Large intestine (tissue), 3 donors: ENCODE data around the gene PKNOX1. TPM values are rescaled to one million over a fixed set of nuclear protein-coding genes. Genes with fewer than 3 reads are reported as not detected.
"Not testable (repeated sequence)": the region's sequence is repeated elsewhere in the genome, so short reads cannot be mapped to it uniquely, and the experiment has no call there.

Experiments
- DNase-seq, 2 donors: peaks; one replicate each; pipeline versions ENCODE4 v3.0.0 to v3.0.0-alpha.2; 2013
- H3K27ac ChIP-seq: one replicate; pipeline ENCODE4 v1.5.1; 2013; ENCODE audit warnings: low read length
- H3K27me3 ChIP-seq: 2 replicates; pipeline ENCODE4 v1.6.1; 2013; ENCODE audit warnings: low read length; ENCODE audit not compliant: control insufficient read depth, insufficient read depth
- H3K36me3 ChIP-seq: 2 replicates; pipeline ENCODE4 v1.6.1; 2013; ENCODE audit warnings: low read length; ENCODE audit not compliant: control insufficient read depth, insufficient read depth
- H3K4me1 ChIP-seq: one replicate; pipeline ENCODE4 v1.6.1; 2013; ENCODE audit warnings: low read length; ENCODE audit not compliant: control insufficient read depth, insufficient read depth
- H3K4me3 ChIP-seq: one replicate; pipeline ENCODE4 v1.5.1; 2013; ENCODE audit warnings: low read length
- H3K9me3 ChIP-seq: one replicate; pipeline ENCODE4 v1.6.1; 2013; ENCODE audit warnings: mild to moderate bottlenecking, low read depth, low read length, moderate library complexity; ENCODE audit not compliant: control insufficient read depth
- WGBS: methylation state at CpG from one replicate; pipeline ENCODE4 v1.1.5; 2013; ENCODE audit warnings: low lambda C conversion rate; ENCODE audit not compliant: insufficient coverage; 5-methylcytosine and 5-hydroxymethylcytosine counted together
- polyA plus RNA-seq: library from polyadenylated mRNA; unstranded; fragments of 120-200 nt; gene quantifications from one replicate; pipeline ENCODE4 v1.2.1, GENCODE V29; 2013

PKNOX1 gene
- polyA plus RNA-seq, 1 donor = 12.0 TPM

- WGBS = 89% methylated on average over 5 of the region's 13 CpGs
- Histone ChIP-seq H3K4me3 (no peak overlapping the region), H3K27me3 (no peaks in the 10 kb centered on the region), H3K4me1 (peaks cover 5% of the 10 kb centered on the region), H3K9me3 (no peaks in the 10 kb centered on the region), H3K27ac (no peak overlapping the region), H3K36me3 (no peaks in the 10 kb centered on the region)
- DNase-seq = no peak
Measured at GRCh38 chr21:42956824-42957630, 17.3 kb upstream of the PKNOX1 start.

GRCh38 chr21:42958122-42958521 is 16.2 kb upstream of the PKNOX1 start:
- not testable (repeated sequence) for H3K4me3 ChIP-seq, DNase-seq, H3K27me3 ChIP-seq, H3K4me1 ChIP-seq, H3K36me3 ChIP-seq, H3K9me3 ChIP-seq, H3K27ac ChIP-seq
- no CpG with 5 or more reads among the region's 6 CpGs for WGBS

- WGBS = 80% methylated on average over 1 of the region's 3 CpGs
- Histone ChIP-seq H3K27ac (no peak overlapping the region), H3K27me3 (no peaks in the 10 kb centered on the region), H3K4me3 (no peak overlapping the region), H3K4me1 (peaks cover 5% of the 10 kb centered on the region), H3K9me3 (no peaks in the 10 kb centered on the region), H3K36me3 (no peaks in the 10 kb centered on the region)
- no peak for DNase-seq
Measured at GRCh38 chr21:42959728-42960127, 14.6 kb upstream of the PKNOX1 start.

GRCh38 chr21:42962380-42963007 is 11.9 kb upstream of the PKNOX1 start:
- H3K27ac ChIP-seq = no peak overlapping the region
- WGBS = no CpG with 5 or more reads among the region's 6 CpGs
- DNase-seq = no peak
- no peaks in the 10 kb centered on the region for H3K36me3 ChIP-seq
- no peak overlapping the region for H3K4me3 ChIP-seq
- no peaks in the 10 kb centered on the region for H3K27me3 ChIP-seq
- H3K9me3 ChIP-seq = no peaks in the 10 kb centered on the region
- H3K4me1 ChIP-seq = no peaks in the 10 kb centered on the region

- Histone ChIP-seq H3K9me3 (no peaks in the 10 kb centered on the region), H3K4me3 (no peak overlapping the region), H3K27me3 (no peaks in the 10 kb centered on the region), H3K27ac (no peak overlapping the region), H3K4me1 (no peaks in the 10 kb centered on the region), H3K36me3 (no peaks in the 10 kb centered on the region)
- DNase-seq = no peak
- WGBS = 100% methylated on average over 2 of the region's 9 CpGs
Measured at GRCh38 chr21:42964086-42964485, 10.3 kb upstream of the PKNOX1 start.

GRCh38 chr21:42964546-42965210 is 9.7 kb upstream of the PKNOX1 start:
- 100% methylated on average over 1 of the region's 13 CpGs for WGBS
- Histone ChIP-seq H3K36me3 (no peaks in the 10 kb centered on the region), H3K4me3 (no peak overlapping the region), H3K4me1 (no peaks in the 10 kb centered on the region), H3K27ac (no peak overlapping the region), H3K9me3 (no peaks in the 10 kb centered on the region), H3K27me3 (no peaks in the 10 kb centered on the region)
- no peak for DNase-seq

GRCh38 chr21:42965211-42965560 is 9.2 kb upstream of the PKNOX1 start:
- Histone ChIP-seq H3K36me3 (no peaks in the 10 kb centered on the region), H3K9me3 (no peaks in the 10 kb centered on the region), H3K4me1 (no peaks in the 10 kb centered on the region), H3K27me3 (no peaks in the 10 kb centered on the region), H3K4me3 (no peak overlapping the region), H3K27ac (no peak overlapping the region)
- no CpG with 5 or more reads among the region's 3 CpGs for WGBS
- no peak for DNase-seq

- H3K27me3 ChIP-seq, H3K27ac ChIP-seq, H3K4me3 ChIP-seq, H3K36me3 ChIP-seq, H3K4me1 ChIP-seq, H3K9me3 ChIP-seq, DNase-seq: not testable (repeated sequence)
- WGBS = 100% methylated on average over 4 of the region's 9 CpGs
Measured at GRCh38 chr21:42967616-42968015, 6.7 kb upstream of the PKNOX1 start.

DNA sequence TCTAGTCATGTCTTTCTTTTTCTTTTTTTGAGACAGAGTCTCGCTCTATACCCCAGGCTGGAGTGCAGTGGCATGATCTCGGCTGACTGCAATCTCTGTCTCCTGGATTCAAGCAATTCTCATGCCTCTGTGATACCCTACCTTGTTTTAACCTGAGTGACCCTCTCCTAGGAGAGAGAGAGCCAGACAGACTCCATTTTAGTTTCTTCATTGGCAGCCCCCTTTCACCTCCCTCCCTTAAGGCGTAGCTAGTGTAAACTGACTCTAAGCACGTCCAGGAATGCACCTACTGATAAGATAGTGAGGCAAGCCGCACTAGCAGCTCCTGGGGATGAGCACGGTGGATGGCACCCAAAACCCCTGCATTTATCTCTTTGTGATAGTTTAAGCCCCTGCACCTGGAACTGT is 5.2 kb upstream of the PKNOX1 start:
- Histone ChIP-seq H3K27ac (no peak overlapping the region), H3K27me3 (no peaks in the 10 kb centered on the region), H3K4me1 (peaks cover 12% of the 10 kb centered on the region), H3K4me3 (no peak overlapping the region), H3K9me3 (no peaks in the 10 kb centered on the region), H3K36me3 (no peaks in the 10 kb centered on the region)
- 0% methylated on average over 1 of the region's 6 CpGs for WGBS
- peak in 1 of 2 donors; percentile 8 for DNase-seq

DNA sequence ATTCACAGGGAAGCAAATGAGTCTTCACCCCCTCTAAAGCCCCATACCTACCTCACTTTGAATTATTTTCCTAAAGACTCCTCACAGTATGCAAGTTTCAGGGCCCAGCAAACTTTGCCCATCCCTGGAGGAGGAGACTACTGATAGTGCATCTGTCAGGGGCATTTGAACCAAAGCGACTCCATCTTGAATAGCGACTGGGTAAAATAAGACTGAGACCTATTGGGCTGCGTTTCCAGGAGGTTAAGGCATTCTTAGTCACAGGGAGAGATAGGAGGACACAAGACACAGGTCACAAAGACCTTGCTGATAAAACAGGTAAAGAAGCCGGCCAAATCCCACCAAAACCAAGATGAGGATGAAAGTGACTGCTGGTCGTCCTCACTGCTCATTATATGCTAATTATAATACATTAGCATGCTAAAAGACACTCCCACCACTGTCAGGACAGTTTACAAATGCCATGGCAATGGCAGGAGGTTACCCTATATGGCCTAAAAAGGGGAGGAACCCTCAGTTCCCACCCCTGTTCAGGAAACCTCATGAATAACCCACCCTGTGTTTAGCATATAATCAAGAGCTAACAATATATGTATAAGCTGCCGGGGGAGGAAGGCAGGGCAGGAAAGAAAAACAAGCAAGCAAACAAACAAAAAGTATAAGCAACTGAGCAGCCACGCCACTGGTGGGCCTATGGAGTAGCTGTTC is 3.3 kb upstream of the PKNOX1 start:
- no peaks in the 10 kb centered on the region for H3K9me3 ChIP-seq
- no peak for DNase-seq
- no peaks in the 10 kb centered on the region for H3K36me3 ChIP-seq
- H3K4me1 ChIP-seq = peaks cover 12% of the 10 kb centered on the region
- no peaks in the 10 kb centered on the region for H3K27me3 ChIP-seq
- no peak overlapping the region for H3K27ac ChIP-seq
- WGBS = no CpG with 5 or more reads among the region's 7 CpGs
- H3K4me3 ChIP-seq = no peak overlapping the region
